HepG2 (cell line): ENCODE measurements around the gene HLA-DMB. TPM values are rescaled to one million over a fixed set of nuclear protein-coding genes. Genes with fewer than 3 reads are reported as not detected.

Experiments used
- ATAC-seq: fragments of 200-7000 bp; cut with Tn5 transposase; 3 replicates; pipeline ENCODE4 v1.9.1; 2020; ENCODE audit warnings: mild to moderate bottlenecking, moderate library complexity
- BruUV-seq: library from RNA; stranded (reverse); fragments of 400-500 nt; replicated peaks from 2 replicates; lab custom pipeline; 2021; lab: Mats Ljungman, UMichigan
- CTCF ChIA-PET: fragments of 300-600 bp; formaldehyde crosslinking; extraction: SDS; loops from one replicate; lab custom pipeline; 2021; ENCODE audit warnings: low total read pairs, inconsistent platforms, low intra/inter-chr PET ratio; lab: Yijun Ruan, JAX
- POLR2A ChIA-PET: fragments of 350-600 bp; sonication (Branson Sonifier 250); formaldehyde crosslinking; loops from one replicate; lab custom pipeline; 2020; ENCODE audit warnings: antibody characterized with exemption, inconsistent platforms; lab: Yijun Ruan, JAX
- DNase-seq: peaks from one replicate; pipeline ENCODE4 v3.0.0-alpha.2; 2015; ENCODE audit warnings: low spot score
- FAIRE-seq: peaks from 3 replicates; lab custom pipeline; 2011; peaks lifted over from hg19 to GRCh38; lab: Jason Lieb, UNC
- H2AFZ ChIP-seq: one replicate; pipeline ENCODE4 v1.6.1; 2011; ENCODE audit warnings: low read length, inconsistent platforms
- H3K27ac ChIP-seq: fragments of 300-600 bp; 3 replicates; pipeline ENCODE4 v1.8.0; 2011; ENCODE audit warnings: mixed run types, mild to moderate bottlenecking, mixed read lengths, low read length, inconsistent platforms; ENCODE audit not compliant: insufficient read depth; ENCODE audit errors: extremely low read length
- H3K27me3 ChIP-seq, 2 experiments: fragments of 200-600 bp in 1 of 2; 2 replicates in 1 of 2; 3 replicates in 1 of 2; pipeline versions ENCODE4 v1.6.0 to v1.8.0; 2011; ENCODE audit warnings: low read length in 2 of 2, mild to moderate bottlenecking in 2 of 2, moderate library complexity in 2 of 2, inconsistent platforms in 1 of 2; ENCODE audit not compliant: insufficient read depth in 2 of 2, control insufficient read depth in 1 of 2
- H3K36me3 ChIP-seq, 2 experiments: fragments of 200-600 bp in 1 of 2; replicated peaks in 1 of 2; 2 replicates in 1 of 2; 3 replicates in 1 of 2; pipeline versions ENCODE4 v1.5.1 to v1.8.0; 2011; ENCODE audit warnings: low read length in 2 of 2, inconsistent platforms in 1 of 2; ENCODE audit not compliant: insufficient read depth in 2 of 2, control insufficient read depth in 1 of 2
- H3K4me1 ChIP-seq: 2 replicates; pipeline ENCODE4 v1.5.1; 2012; ENCODE audit warnings: low read length, inconsistent platforms; ENCODE audit not compliant: insufficient read depth
- H3K4me2 ChIP-seq: 2 replicates; pipeline ENCODE4 v1.6.0; 2011; ENCODE audit warnings: low read depth, low read length, inconsistent platforms
- H3K4me3 ChIP-seq, 3 experiments: fragments of 200-600 bp in 1 of 3; sonication (generic), shearing (Covaris generic) in 1 of 3; replicated peaks in 1 of 3; 2 replicates each; pipeline ENCODE4 v1.5.1; 2011 to 2016; ENCODE audit warnings: low read length in 3 of 3, inconsistent platforms in 2 of 3, low read depth in 2 of 3, mild to moderate bottlenecking in 2 of 3, control low read depth in 1 of 3, mixed read lengths in 1 of 3; ENCODE audit not compliant: insufficient read depth in 1 of 3
- H3K79me2 ChIP-seq: one replicate; pipeline ENCODE4 v1.6.1; 2011; ENCODE audit warnings: low read length, inconsistent platforms; ENCODE audit not compliant: insufficient read depth
- H3K9ac ChIP-seq: 2 replicates; pipeline ENCODE4 v1.6.0; 2011; ENCODE audit warnings: mild to moderate bottlenecking, low read depth, low read length, inconsistent platforms; ENCODE audit not compliant: insufficient read depth
- H3K9me3 ChIP-seq: 2 replicates; pipeline ENCODE4 v1.5.1; 2012; ENCODE audit warnings: mild to moderate bottlenecking, low read length
- H4K20me1 ChIP-seq: 2 replicates; pipeline ENCODE4 v1.6.0; 2011; ENCODE audit warnings: inconsistent platforms, mild to moderate bottlenecking, low read length, moderate library complexity; ENCODE audit not compliant: insufficient read depth
- ATAD3A ChIP-seq: sonication (generic); formaldehyde crosslinking; IDR thresholded peaks from 2 replicates; pipeline ENCODE4 v1.4.0; 2020; ENCODE audit warnings: missing genetic modification reagents
- ATF7 ChIP-seq, 2 experiments: fragments of 450-650 bp in 1 of 2; sonication (generic) in 1 of 2; formaldehyde crosslinking in 1 of 2; IDR thresholded peaks; 2 replicates each; pipeline versions ENCODE4 v1.4.0 to v1.6.1; 2016 to 2020; ENCODE audit warnings: antibody characterized with exemption in 1 of 2, mild to moderate bottlenecking in 1 of 2, missing genetic modification reagents in 1 of 2
- ELF3 ChIP-seq: IDR thresholded peaks from 2 replicates; pipeline ENCODE4 v1.6.1; 2016; ENCODE audit warnings: missing genetic modification reagents, missing compliant biosample characterization
- FOSL2 ChIP-seq: sonication (generic); formaldehyde crosslinking; IDR thresholded peaks from 2 replicates; pipeline ENCODE4 v1.4.0; 2020; ENCODE audit warnings: missing genetic modification reagents
- GFI1 ChIP-seq: sonication (generic); formaldehyde crosslinking; IDR thresholded peaks from 2 replicates; pipeline ENCODE4 v1.5.0; 2020; ENCODE audit warnings: missing genetic modification reagents, mild to moderate bottlenecking, borderline replicate concordance
- HOXA5 ChIP-seq: sonication (generic); formaldehyde crosslinking; IDR thresholded peaks from 2 replicates; pipeline ENCODE4 v1.4.0; 2020; ENCODE audit warnings: missing genetic modification reagents
- IRX3 ChIP-seq: sonication (generic); formaldehyde crosslinking; IDR thresholded peaks from 2 replicates; pipeline ENCODE4 v1.8.1; 2023; ENCODE audit warnings: mild to moderate bottlenecking, low read depth, missing genetic modification reagents, borderline replicate concordance
- KLF16 ChIP-seq, 2 experiments: sonication (generic) in 1 of 2; formaldehyde crosslinking in 1 of 2; IDR thresholded peaks; 2 replicates each; pipeline versions ENCODE4 v1.6.1 to v1.8.0; 2016 to 2023; ENCODE audit warnings: missing genetic modification reagents in 2 of 2, missing compliant biosample characterization in 1 of 2
- PAF1 ChIP-seq: IDR thresholded peaks from 2 replicates; pipeline ENCODE4 v1.6.1; 2016; ENCODE audit warnings: missing genetic modification reagents, missing compliant biosample characterization
- PCBP1 ChIP-seq: fragments of 200-400 bp; formaldehyde crosslinking; IDR thresholded peaks from 2 replicates; pipeline ENCODE4 v1.6.1; 2017; ENCODE audit warnings: mild to moderate bottlenecking, low read depth, low read length, borderline replicate concordance
- RFXANK ChIP-seq: IDR thresholded peaks from 2 replicates; pipeline ENCODE4 v1.6.1; 2016
- SMC3 ChIP-seq: IDR thresholded peaks from 2 replicates; pipeline ENCODE4 v1.6.1; 2011; ENCODE audit warnings: low read length, improper control_type of control experiment
- STAG1 ChIP-seq: sonication (generic); formaldehyde crosslinking; IDR thresholded peaks from 2 replicates; pipeline ENCODE4 v1.4.0; 2020; ENCODE audit warnings: missing genetic modification reagents
- ZBTB1 ChIP-seq: sonication (generic); formaldehyde crosslinking; IDR thresholded peaks from 2 replicates; pipeline ENCODE4 v1.4.0; 2020; ENCODE audit warnings: missing genetic modification reagents, borderline replicate concordance
- ZBTB10 ChIP-seq: sonication (generic); formaldehyde crosslinking; IDR thresholded peaks from 2 replicates; pipeline ENCODE4 v1.4.0; 2020; ENCODE audit warnings: missing genetic modification reagents, borderline replicate concordance
- ZFP1 ChIP-seq: IDR thresholded peaks from 2 replicates; pipeline ENCODE4 v1.6.1; 2016
- ZNF3 ChIP-seq: IDR thresholded peaks from 2 replicates; pipeline ENCODE4 v1.7.0; 2017; ENCODE audit warnings: inconsistent platforms
- WGBS: methylation state at CpG from one replicate; pipeline ENCODE4 v1.1.6; 2017; ENCODE audit warnings: low lambda C conversion rate; 5-methylcytosine and 5-hydroxymethylcytosine counted together
- in situ Hi-C: cut with HindIII; loops from 2 replicates; pipeline ENCODE4 v1.10.0; 2017; ENCODE audit warnings: low pct_unique_long_range_greater_than_20kb; ENCODE audit not compliant: extremely low pct_ligation_motif_present
- intact Hi-C: fragments of 100-400 bp; cut with micrococcal nuclease; formaldehyde crosslinking; loops from one replicate; pipeline ENCODE4 v1.10.0; 2022; ENCODE audit not compliant: unreplicated experiment
- polyA plus RNA-seq, 8 experiments: library from polyadenylated mRNA; depleted of rRNA in 3 of 8; stranded (reverse) in 7 of 8; unstranded in 1 of 8; fragments of >200 nt; fragmentation: Illumina TruSeq in 4 of 8; extraction: Trizol in 4 of 8; gene quantifications; 2 replicates each; pipeline versions ENCODE4 v1.2.1 to v1.2.3, GENCODE V29; 2011 to 2016; ENCODE audit warnings: low read depth in 4 of 8, missing spikeins in 1 of 8, mixed read lengths in 1 of 8; ENCODE audit not compliant: insufficient read depth in 1 of 8
- total RNA-seq, 5 experiments: library from RNA; depleted of rRNA; stranded (reverse); fragments of >200 nt; fragmentation: Illumina TruSeq; extraction: Trizol; gene quantifications; 2 replicates each; pipeline ENCODE4 v1.2.3, GENCODE V29; 2016; ENCODE audit warnings: low read depth in 1 of 5
- TF ChIP-seq, protein P1 (sequence below): sonication (generic); formaldehyde crosslinking; IDR thresholded peaks from 2 replicates; pipeline ENCODE4 v1.5.0; 2020; ENCODE audit warnings: mild to moderate bottlenecking, missing genetic modification reagents, moderate library complexity
- TF ChIP-seq, protein P2 (sequence below): sonication (generic); formaldehyde crosslinking; IDR thresholded peaks from 2 replicates; pipeline ENCODE4 v1.5.0; 2020; ENCODE audit warnings: mild to moderate bottlenecking, missing genetic modification reagents

Gene HLA-DMB
- total and polyA plus RNA-seq, 2 of the 13 experiments (the other 11 are each of a cell fraction or from before 2014, with no cell fraction given) = not detected

GRCh38 chr6:32885698-32886286 lies 55.0 kb downstream of the HLA-DMB start:
- BruUV-seq = no TSS peak
- POLR2A ChIA-PET = interaction anchor here (1.0 to 1.2 kb wide), 2 partner anchors 9 to 97 kb away, joined by 3 to 4 read pairs; no protein-coding TSS in a partner anchor
- intact Hi-C loops = loop anchor here (1.0 to 5.0 kb wide), 3 partner anchors 62 to 100 kb away; partner anchors contain the start of gene BRD2
- no peak overlapping the region for H3K4me3 ChIP-seq
- DNase-seq (peak; percentile 77), FAIRE-seq (peak; percentile 73), ATAC-seq (peak; percentile 67)
- CTCF ChIA-PET = interaction anchor here (0.9 to 3.8 kb wide), 5 partner anchors 10 to 99 kb away, joined by 3 to 48 read pairs (median 14); partner anchors contain the start of gene HLA-DMA
- H2AFZ ChIP-seq = no peak overlapping the region
- no peaks in the 10 kb centered on the region for H3K4me1 ChIP-seq
- in situ Hi-C loops = loop anchor here (5.0 kb wide), 1 partner anchor 62 kb away; no protein-coding TSS in a partner anchor
- H3K9me3 ChIP-seq = no peaks in the 10 kb centered on the region
- H4K20me1 ChIP-seq = no peaks in the 10 kb centered on the region
- no peaks in the 10 kb centered on the region for H3K36me3 ChIP-seq
- peaks cover 0 to 36% of the 10 kb centered on the region in 2 experiments; a peak in 2 of 5 replicates for H3K27me3 ChIP-seq
- no peak overlapping the region for H3K27ac ChIP-seq
- no peak overlapping the region for H3K4me2 ChIP-seq
- no peaks in the 10 kb centered on the region for H3K79me2 ChIP-seq
- no peak overlapping the region for H3K9ac ChIP-seq
- 23% methylated on average over 4 of the region's 4 CpGs for WGBS
- TF ChIP-seq, protein P1, sequence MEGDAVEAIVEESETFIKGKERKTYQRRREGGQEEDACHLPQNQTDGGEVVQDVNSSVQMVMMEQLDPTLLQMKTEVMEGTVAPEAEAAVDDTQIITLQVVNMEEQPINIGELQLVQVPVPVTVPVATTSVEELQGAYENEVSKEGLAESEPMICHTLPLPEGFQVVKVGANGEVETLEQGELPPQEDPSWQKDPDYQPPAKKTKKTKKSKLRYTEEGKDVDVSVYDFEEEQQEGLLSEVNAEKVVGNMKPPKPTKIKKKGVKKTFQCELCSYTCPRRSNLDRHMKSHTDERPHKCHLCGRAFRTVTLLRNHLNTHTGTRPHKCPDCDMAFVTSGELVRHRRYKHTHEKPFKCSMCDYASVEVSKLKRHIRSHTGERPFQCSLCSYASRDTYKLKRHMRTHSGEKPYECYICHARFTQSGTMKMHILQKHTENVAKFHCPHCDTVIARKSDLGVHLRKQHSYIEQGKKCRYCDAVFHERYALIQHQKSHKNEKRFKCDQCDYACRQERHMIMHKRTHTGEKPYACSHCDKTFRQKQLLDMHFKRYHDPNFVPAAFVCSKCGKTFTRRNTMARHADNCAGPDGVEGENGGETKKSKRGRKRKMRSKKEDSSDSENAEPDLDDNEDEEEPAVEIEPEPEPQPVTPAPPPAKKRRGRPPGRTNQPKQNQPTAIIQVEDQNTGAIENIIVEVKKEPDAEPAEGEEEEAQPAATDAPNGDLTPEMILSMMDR (CRISPR knock-in tag) = peak; percentile 68
- no peak for TF ChIP-seq HOXA5
- TF ChIP-seq FOSL2 (CRISPR knock-in tag) = no peak
- peak; percentile 80 for TF ChIP-seq SMC3
- no peak for TF ChIP-seq ZFP1
- no peak for TF ChIP-seq RFXANK
- TF ChIP-seq ELF3 = 0 out of 2 replicates have a peak, but pooled peaks have one; percentile 19
- TF ChIP-seq IRX3 (CRISPR knock-in tag) = no peak
- TF ChIP-seq ZBTB10 (CRISPR knock-in tag) = no peak
- no peak for TF ChIP-seq ZNF3 (CRISPR knock-in tag)
- no peak for TF ChIP-seq ATAD3A (CRISPR knock-in tag)
- TF ChIP-seq ZBTB1 = no peak
- TF ChIP-seq, protein P2, sequence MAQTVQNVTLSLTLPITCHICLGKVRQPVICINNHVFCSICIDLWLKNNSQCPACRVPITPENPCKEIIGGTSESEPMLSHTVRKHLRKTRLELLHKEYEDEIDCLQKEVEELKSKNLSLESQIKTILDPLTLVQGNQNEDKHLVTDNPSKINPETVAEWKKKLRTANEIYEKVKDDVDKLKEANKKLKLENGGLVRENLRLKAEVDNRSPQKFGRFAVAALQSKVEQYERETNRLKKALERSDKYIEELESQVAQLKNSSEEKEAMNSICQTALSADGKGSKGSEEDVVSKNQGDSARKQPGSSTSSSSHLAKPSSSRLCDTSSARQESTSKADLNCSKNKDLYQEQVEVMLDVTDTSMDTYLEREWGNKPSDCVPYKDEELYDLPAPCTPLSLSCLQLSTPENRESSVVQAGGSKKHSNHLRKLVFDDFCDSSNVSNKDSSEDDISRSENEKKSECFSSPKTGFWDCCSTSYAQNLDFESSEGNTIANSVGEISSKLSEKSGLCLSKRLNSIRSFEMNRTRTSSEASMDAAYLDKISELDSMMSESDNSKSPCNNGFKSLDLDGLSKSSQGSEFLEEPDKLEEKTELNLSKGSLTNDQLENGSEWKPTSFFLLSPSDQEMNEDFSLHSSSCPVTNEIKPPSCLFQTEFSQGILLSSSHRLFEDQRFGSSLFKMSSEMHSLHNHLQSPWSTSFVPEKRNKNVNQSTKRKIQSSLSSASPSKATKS (CRISPR knock-in tag) = no peak
- no peak for TF ChIP-seq PCBP1
- TF ChIP-seq STAG1 (CRISPR knock-in tag) = peak; percentile 85
- TF ChIP-seq KLF16 (CRISPR knock-in tag; IDR thresholded peaks at IDR 0.05) = 0 out of 4 replicates have a peak, but pooled peaks of 1 of the 2 experiments have one; percentile 37
- TF ChIP-seq GFI1 (CRISPR knock-in tag) = no peak
- TF ChIP-seq PAF1 (CRISPR knock-in tag) = no peak
- TF ChIP-seq ATF7 (IDR thresholded peaks at IDR 0.05) = no peak
- TF ChIP-seq ATF7 (CRISPR knock-in tag; IDR thresholded peaks at IDR 0.05) = no peak
